ENCODE data around the gene SETD1A. TPM values are rescaled to one million over a fixed set of nuclear protein-coding genes. Genes with fewer than 3 reads are reported as not detected.
A peak's percentile ranks its signal among the peaks of the same experiment; 100 is the strongest.

The SETD1A gene
- total and polyA plus RNA-seq, 9 of the 15 experiments (the other 6 are each of a cell fraction or from before 2014, with no cell fraction given) = 0.08 to 36.0 (median 4.2) TPM

GRCh38 chr16:30921748-30922419, 35.7 kb upstream of the SETD1A start (continued):
- TF ChIP-seq SP2 (IDR thresholded peaks at IDR 0.05; ENCODE audit: extremely low read depth, low read depth, low read length, poor library complexity, severe bottlenecking) = no peak
- no peak for TF ChIP-seq ZNF740 (CRISPR knock-in tag; IDR thresholded peaks at IDR 0.05)
- no peak for TF ChIP-seq ZNF740 (tag; IDR thresholded peaks at IDR 0.05)
- TF ChIP-seq CEBPZ (IDR thresholded peaks at IDR 0.05; ENCODE audit: borderline replicate concordance, low read depth, low read length) = no peak
- no peak for TF ChIP-seq JUNB (CRISPR knock-in tag; conservative IDR thresholded peaks at IDR 0.05)
- peak; percentile 98 for TF ChIP-seq CHD4 (IDR thresholded peaks at IDR 0.05; ENCODE audit: insufficient read depth, insufficient replicate concordance, low read depth, low read length, poor library complexity, severe bottlenecking)
- TF ChIP-seq, protein P1, sequence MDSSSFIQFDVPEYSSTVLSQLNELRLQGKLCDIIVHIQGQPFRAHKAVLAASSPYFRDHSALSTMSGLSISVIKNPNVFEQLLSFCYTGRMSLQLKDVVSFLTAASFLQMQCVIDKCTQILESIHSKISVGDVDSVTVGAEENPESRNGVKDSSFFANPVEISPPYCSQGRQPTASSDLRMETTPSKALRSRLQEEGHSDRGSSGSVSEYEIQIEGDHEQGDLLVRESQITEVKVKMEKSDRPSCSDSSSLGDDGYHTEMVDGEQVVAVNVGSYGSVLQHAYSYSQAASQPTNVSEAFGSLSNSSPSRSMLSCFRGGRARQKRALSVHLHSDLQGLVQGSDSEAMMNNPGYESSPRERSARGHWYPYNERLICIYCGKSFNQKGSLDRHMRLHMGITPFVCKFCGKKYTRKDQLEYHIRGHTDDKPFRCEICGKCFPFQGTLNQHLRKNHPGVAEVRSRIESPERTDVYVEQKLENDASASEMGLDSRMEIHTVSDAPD (CRISPR knock-in tag; IDR thresholded peaks at IDR 0.05) = no peak
- TF ChIP-seq PHTF2 (CRISPR knock-in tag; IDR thresholded peaks at IDR 0.05) = no peak
- no peak for TF ChIP-seq ZNF143 (CRISPR knock-in tag; IDR thresholded peaks at IDR 0.05)
